ENCODE measurements around the gene SLC44A4. TPM values are rescaled to one million over a fixed set of nuclear protein-coding genes. Genes with fewer than 3 reads are reported as not detected.
"Not testable (repeated sequence)": the region's sequence is repeated elsewhere in the genome, so short reads cannot be mapped to it uniquely, and the experiment has no call there.

The SLC44A4 gene
- total RNA-seq, 2 donors from 2014 or later = 7.3 to 19.2 TPM

GRCh38 chr6:31850765-31851484 is 27.9 kb downstream of the SLC44A4 start:
- 92 to 96% methylated on average over 2 of the region's 2 CpGs for WGBS, 2 donors

GRCh38 chr6:31847276-31847978 is 31.4 kb downstream of the SLC44A4 start:
- ATAC-seq = no peak

More at GRCh38 chr6:31850765-31851484, 27.9 kb downstream of the SLC44A4 start:
- Histone ChIP-seq H3K27ac (no peak overlapping the region), H3K4me1 (no peaks in the 10 kb centered on the region), H3K4me3 (no peak overlapping the region), H3K9me3 (no peaks in the 10 kb centered on the region), H3K36me3 (replicated peaks in 1 of 2; ENCODE audit: insufficient read depth in 1 of 2, low read depth in 2 of 2) (no peaks in the 10 kb centered on the region), H3K27me3 (no peaks in the 10 kb centered on the region)
- no peak for TF ChIP-seq POLR2A (IDR thresholded peaks at IDR 0.05)
- no peak for TF ChIP-seq CTCF (IDR thresholded peaks at IDR 0.05)
- no peak for DNase-seq
- no peak for ATAC-seq
- intact Hi-C loops (cut with DNase I) = no loop called here

GRCh38 chr6:31844507-31844906 is 34.3 kb downstream of the SLC44A4 start:
- intact Hi-C loops (cut with DNase I) = no loop called here
- no peaks in the 10 kb centered on the region for H3K4me1 ChIP-seq
- H3K27me3 ChIP-seq = no peaks in the 10 kb centered on the region

More at GRCh38 chr6:31847276-31847978, 31.4 kb downstream of the SLC44A4 start:
- no peaks in the 10 kb centered on the region for H3K27me3 ChIP-seq
- intact Hi-C loops (cut with DNase I) = no loop called here
- H3K4me3 ChIP-seq = no peak overlapping the region
- H3K9me3 ChIP-seq = no peaks in the 10 kb centered on the region
- no peak for TF ChIP-seq CTCF (IDR thresholded peaks at IDR 0.05)
- TF ChIP-seq POLR2A (IDR thresholded peaks at IDR 0.05) = no peak
- no peak for DNase-seq
- WGBS, 2 donors = 93 to 94% methylated on average over 2 of the region's 2 CpGs
- H3K27ac ChIP-seq = no peak overlapping the region
- no peaks in the 10 kb centered on the region for H3K36me3 ChIP-seq (replicated peaks in 1 of 2; ENCODE audit: insufficient read depth in 1 of 2, low read depth in 2 of 2)
- no peaks in the 10 kb centered on the region for H3K4me1 ChIP-seq

GRCh38 chr6:31842053-31842452 is 36.7 kb downstream of the SLC44A4 start:
- no peaks in the 10 kb centered on the region for H3K9me3 ChIP-seq
- intact Hi-C loops (cut with DNase I) = no loop called here
- ATAC-seq (no peak), DNase-seq (no peak)
- no peaks in the 10 kb centered on the region for H3K27me3 ChIP-seq
- TF ChIP-seq POLR2A (IDR thresholded peaks at IDR 0.05) = no peak
- TF ChIP-seq CTCF (IDR thresholded peaks at IDR 0.05) = no peak
- WGBS, 2 donors = 92 to 96% methylated on average over 9 of the region's 9 CpGs
- no peak overlapping the region for H3K4me3 ChIP-seq
- peaks cover 22% of the 10 kb centered on the region for H3K4me1 ChIP-seq
- peaks cover 12 to 15% of the 10 kb centered on the region in 2 donors for H3K36me3 ChIP-seq (replicated peaks in 1 of 2; ENCODE audit: insufficient read depth in 1 of 2, low read depth in 2 of 2)
- H3K27ac ChIP-seq = no peak overlapping the region

More at GRCh38 chr6:31844507-31844906, 34.3 kb downstream of the SLC44A4 start:
- H3K9me3 ChIP-seq = no peaks in the 10 kb centered on the region
- peaks cover 6 to 8% of the 10 kb centered on the region in 2 donors for H3K36me3 ChIP-seq (replicated peaks in 1 of 2; ENCODE audit: insufficient read depth in 1 of 2, low read depth in 2 of 2)
- H3K27ac ChIP-seq = no peak overlapping the region
- TF ChIP-seq POLR2A (IDR thresholded peaks at IDR 0.05) (no peak), CTCF (IDR thresholded peaks at IDR 0.05) (no peak)
- DNase-seq = no peak
- no peak for ATAC-seq
- no peak overlapping the region for H3K4me3 ChIP-seq
- 84 to 100% methylated on average over 3 of the region's 3 CpGs for WGBS, 2 donors

GRCh38 chr6:31839779-31840126 is 39.0 kb downstream of the SLC44A4 start:
- WGBS, 2 donors = 82 to 84% methylated on average over 8 of the region's 8 CpGs
- H3K36me3 ChIP-seq (replicated peaks in 1 of 2; ENCODE audit: insufficient read depth in 1 of 2, low read depth in 2 of 2) = peaks cover 12 to 15% of the 10 kb centered on the region in 2 donors
- intact Hi-C loops (cut with DNase I); H3K4me3 ChIP-seq; DNase-seq; H3K9me3 ChIP-seq; ATAC-seq; H3K27me3 ChIP-seq; H3K27ac ChIP-seq: not testable (repeated sequence)
- peaks cover 37% of the 10 kb centered on the region for H3K4me1 ChIP-seq
